ENCODE data around the gene SLC25A47. TPM values are rescaled to one million over a fixed set of nuclear protein-coding genes. Genes with fewer than 3 reads are reported as not detected.

The SLC25A47 gene
- total RNA-seq, 2 donors from 2014 or later: not detected

GRCh38 chr14:100329233-100330006 lies 6.3 kb downstream of the SLC25A47 start:
- no peak for TF ChIP-seq POLR2A (IDR thresholded peaks at IDR 0.05)
- TF ChIP-seq, protein P1, sequence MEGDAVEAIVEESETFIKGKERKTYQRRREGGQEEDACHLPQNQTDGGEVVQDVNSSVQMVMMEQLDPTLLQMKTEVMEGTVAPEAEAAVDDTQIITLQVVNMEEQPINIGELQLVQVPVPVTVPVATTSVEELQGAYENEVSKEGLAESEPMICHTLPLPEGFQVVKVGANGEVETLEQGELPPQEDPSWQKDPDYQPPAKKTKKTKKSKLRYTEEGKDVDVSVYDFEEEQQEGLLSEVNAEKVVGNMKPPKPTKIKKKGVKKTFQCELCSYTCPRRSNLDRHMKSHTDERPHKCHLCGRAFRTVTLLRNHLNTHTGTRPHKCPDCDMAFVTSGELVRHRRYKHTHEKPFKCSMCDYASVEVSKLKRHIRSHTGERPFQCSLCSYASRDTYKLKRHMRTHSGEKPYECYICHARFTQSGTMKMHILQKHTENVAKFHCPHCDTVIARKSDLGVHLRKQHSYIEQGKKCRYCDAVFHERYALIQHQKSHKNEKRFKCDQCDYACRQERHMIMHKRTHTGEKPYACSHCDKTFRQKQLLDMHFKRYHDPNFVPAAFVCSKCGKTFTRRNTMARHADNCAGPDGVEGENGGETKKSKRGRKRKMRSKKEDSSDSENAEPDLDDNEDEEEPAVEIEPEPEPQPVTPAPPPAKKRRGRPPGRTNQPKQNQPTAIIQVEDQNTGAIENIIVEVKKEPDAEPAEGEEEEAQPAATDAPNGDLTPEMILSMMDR (IDR thresholded peaks at IDR 0.05): no peak
- Histone ChIP-seq H3K4me3 (no peak overlapping the region), H3K4me1 (peaks cover 12% of the 10 kb centered on the region), H3K27ac (peak overlapping the region; percentile 2 to 90 (median 72)), H3K9me3 (no peaks in the 10 kb centered on the region), H3K36me3 (replicated peaks in 1 of 2; ENCODE audit: insufficient read depth in 1 of 2, low read depth in 2 of 2) (no peaks in the 10 kb centered on the region), H3K27me3 (no peaks in the 10 kb centered on the region)
- DNase-seq: no peak
- intact Hi-C loops (cut with DNase I): no loop called here
- peak; percentile 28 for ATAC-seq
- WGBS, 2 donors: 87 to 98% methylated on average over 13 to 36 of the region's 36 CpGs

- no peaks in the 10 kb centered on the region for H3K27me3 ChIP-seq
- ATAC-seq: no peak
- H3K4me3 ChIP-seq: no peak overlapping the region
- H3K9me3 ChIP-seq: no peaks in the 10 kb centered on the region
- no peak overlapping the region for H3K27ac ChIP-seq
- H3K36me3 ChIP-seq (replicated peaks in 1 of 2; ENCODE audit: insufficient read depth in 1 of 2, low read depth in 2 of 2): no peaks in the 10 kb centered on the region
- no peak for TF ChIP-seq POLR2A (IDR thresholded peaks at IDR 0.05)
- TF ChIP-seq, protein P1 (IDR thresholded peaks at IDR 0.05): no peak
- WGBS, 2 donors: 87% methylated on average over 11 of the region's 11 CpGs; no CpG with 5 or more reads in 1 of the 2 donors
- intact Hi-C loops (cut with DNase I): no loop called here
- peaks cover 12% of the 10 kb centered on the region for H3K4me1 ChIP-seq
- DNase-seq: no peak
Measured at GRCh38 chr14:100330007-100330344, 6.8 kb downstream of the SLC25A47 start.

DNA sequence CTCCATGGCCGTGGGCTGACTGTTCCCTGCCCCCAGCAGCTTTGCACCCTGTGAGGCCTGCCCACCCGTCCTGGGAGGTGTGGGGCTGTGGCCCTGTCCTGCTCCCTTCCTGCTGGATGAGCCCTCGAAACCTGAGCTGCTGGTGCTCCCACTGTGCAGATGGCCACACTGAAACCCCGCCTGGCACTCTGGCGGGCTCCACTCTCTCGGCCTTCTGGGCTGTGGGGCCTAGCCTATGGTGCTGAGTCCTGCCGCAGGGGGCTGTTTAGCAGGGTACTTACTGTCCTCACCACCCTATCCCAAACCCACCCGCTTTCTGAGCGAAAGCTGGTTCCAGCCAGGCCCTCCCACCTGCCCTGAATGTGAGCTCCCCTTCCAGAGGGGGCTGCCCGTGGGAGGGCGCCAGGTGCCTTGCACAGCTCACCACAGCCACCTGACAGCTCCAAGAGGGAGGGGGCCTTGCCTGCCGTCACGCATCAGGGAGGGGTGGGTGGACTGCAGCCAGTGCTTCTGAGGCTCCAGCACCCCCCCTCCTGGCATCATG lies 7.3 kb downstream of the SLC25A47 start:
- ATAC-seq (no peak), DNase-seq (peak in 1 of 4 donors; percentile 25)
- H3K4me1 ChIP-seq: peaks cover 12% of the 10 kb centered on the region
- no peak overlapping the region for H3K27ac ChIP-seq
- WGBS, 2 donors: 81% methylated on average over 6 to 13 of the region's 13 CpGs
- H3K36me3 ChIP-seq (replicated peaks in 1 of 2; ENCODE audit: insufficient read depth in 1 of 2, low read depth in 2 of 2): no peaks in the 10 kb centered on the region
- H3K4me3 ChIP-seq: no peak overlapping the region
- TF ChIP-seq POLR2A (IDR thresholded peaks at IDR 0.05): no peak
- TF ChIP-seq, protein P1 (IDR thresholded peaks at IDR 0.05): no peak
- H3K27me3 ChIP-seq: no peaks in the 10 kb centered on the region
- no peaks in the 10 kb centered on the region for H3K9me3 ChIP-seq
- intact Hi-C loops (cut with DNase I): no loop called here

- Histone ChIP-seq H3K4me3 (no peak overlapping the region), H3K36me3 (replicated peaks in 1 of 2; ENCODE audit: insufficient read depth in 1 of 2, low read depth in 2 of 2) (peaks cover 0 to 4% of the 10 kb centered on the region in 2 donors), H3K27me3 (no peaks in the 10 kb centered on the region), H3K4me1 (peaks cover 12% of the 10 kb centered on the region), H3K9me3 (no peaks in the 10 kb centered on the region), H3K27ac (no peak overlapping the region)
- DNase-seq: no peak
- intact Hi-C loops (cut with DNase I): no loop called here
- TF ChIP-seq POLR2A (IDR thresholded peaks at IDR 0.05): no peak
- TF ChIP-seq, protein P1 (IDR thresholded peaks at IDR 0.05): no peak
- ATAC-seq: no peak
- WGBS, 2 donors: 75 to 80% methylated on average over 7 to 11 of the region's 11 CpGs
Measured at GRCh38 chr14:100332071-100332639, 9.0 kb downstream of the SLC25A47 start.

All from body of pancreas (tissue), 4 donors.